ENCODE results near the gene ADH1B. TPM values are rescaled to one million over a fixed set of nuclear protein-coding genes. Genes with fewer than 3 reads are reported as not detected.

The ADH1B gene
- total RNA-seq, 3 donors from 2014 or later: 631 to 5,080 (median 1,871) TPM

GRCh38 chr4:99339172-99339571 lies 18.0 kb upstream of the ADH1B start:
- Histone ChIP-seq H3K27me3 (no peaks in the 10 kb centered on the region), H3K4me3 (no peak overlapping the region), H3K27ac (no peak overlapping the region), H3K4me1 (no peaks in the 10 kb centered on the region), H3K9me3 (no peaks in the 10 kb centered on the region), H3K36me3 (no peaks in the 10 kb centered on the region)
- TF ChIP-seq POLR2A (IDR thresholded peaks at IDR 0.05): no peak
- TF ChIP-seq, protein P1, sequence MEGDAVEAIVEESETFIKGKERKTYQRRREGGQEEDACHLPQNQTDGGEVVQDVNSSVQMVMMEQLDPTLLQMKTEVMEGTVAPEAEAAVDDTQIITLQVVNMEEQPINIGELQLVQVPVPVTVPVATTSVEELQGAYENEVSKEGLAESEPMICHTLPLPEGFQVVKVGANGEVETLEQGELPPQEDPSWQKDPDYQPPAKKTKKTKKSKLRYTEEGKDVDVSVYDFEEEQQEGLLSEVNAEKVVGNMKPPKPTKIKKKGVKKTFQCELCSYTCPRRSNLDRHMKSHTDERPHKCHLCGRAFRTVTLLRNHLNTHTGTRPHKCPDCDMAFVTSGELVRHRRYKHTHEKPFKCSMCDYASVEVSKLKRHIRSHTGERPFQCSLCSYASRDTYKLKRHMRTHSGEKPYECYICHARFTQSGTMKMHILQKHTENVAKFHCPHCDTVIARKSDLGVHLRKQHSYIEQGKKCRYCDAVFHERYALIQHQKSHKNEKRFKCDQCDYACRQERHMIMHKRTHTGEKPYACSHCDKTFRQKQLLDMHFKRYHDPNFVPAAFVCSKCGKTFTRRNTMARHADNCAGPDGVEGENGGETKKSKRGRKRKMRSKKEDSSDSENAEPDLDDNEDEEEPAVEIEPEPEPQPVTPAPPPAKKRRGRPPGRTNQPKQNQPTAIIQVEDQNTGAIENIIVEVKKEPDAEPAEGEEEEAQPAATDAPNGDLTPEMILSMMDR (IDR thresholded peaks at IDR 0.05): no peak
- TF ChIP-seq POLR2AphosphoS5 (IDR thresholded peaks at IDR 0.05): no peak
- DNase-seq (ENCODE audit: low spot score in 2 of 2): no peak
- intact Hi-C loops (cut with DNase I; ENCODE audit: low total_unique reads): no loop called here

- intact Hi-C loops (cut with DNase I; ENCODE audit: low total_unique reads): no loop called here
- Histone ChIP-seq H3K27ac (no peak overlapping the region), H3K9me3 (no peaks in the 10 kb centered on the region), H3K4me1 (no peaks in the 10 kb centered on the region), H3K4me3 (no peak overlapping the region), H3K27me3 (no peaks in the 10 kb centered on the region), H3K36me3 (no peaks in the 10 kb centered on the region)
- no peak for DNase-seq (ENCODE audit: low spot score in 2 of 2)
- TF ChIP-seq POLR2AphosphoS5 (IDR thresholded peaks at IDR 0.05) (no peak), POLR2A (IDR thresholded peaks at IDR 0.05) (no peak)
- TF ChIP-seq, protein P1 (IDR thresholded peaks at IDR 0.05): no peak
These were observed 15.4 kb upstream of the ADH1B start for GRCh38 chr4:99336553-99336952.

DNA sequence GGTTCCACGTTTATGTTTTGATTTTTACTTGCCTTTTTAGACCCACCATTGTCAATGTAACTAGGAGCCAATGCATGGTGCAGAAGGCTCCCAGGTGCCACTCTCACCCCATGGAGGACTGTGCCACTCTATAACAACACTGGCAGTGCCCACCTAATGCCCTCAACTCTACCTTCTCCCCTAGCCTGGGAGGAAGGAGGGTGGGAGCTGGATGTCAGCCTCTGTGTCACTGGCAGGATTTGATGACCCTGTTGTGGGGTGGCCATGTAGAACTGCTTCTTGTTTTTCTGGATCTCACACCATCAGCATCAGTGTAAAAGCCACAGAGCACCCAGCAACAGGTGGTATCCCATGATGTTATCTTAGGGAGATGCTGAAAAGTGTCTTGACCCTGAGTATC lies 13.7 kb upstream of the ADH1B start:
- Histone ChIP-seq H3K4me3 (no peak overlapping the region), H3K27me3 (no peaks in the 10 kb centered on the region), H3K36me3 (no peaks in the 10 kb centered on the region), H3K4me1 (no peaks in the 10 kb centered on the region), H3K27ac (no peak overlapping the region), H3K9me3 (no peaks in the 10 kb centered on the region)
- intact Hi-C loops (cut with DNase I; ENCODE audit: low total_unique reads): no loop called here
- TF ChIP-seq POLR2A (IDR thresholded peaks at IDR 0.05) (no peak), POLR2AphosphoS5 (IDR thresholded peaks at IDR 0.05) (no peak)
- TF ChIP-seq, protein P1 (IDR thresholded peaks at IDR 0.05): no peak
- no peak for DNase-seq (ENCODE audit: low spot score in 2 of 2)

DNA sequence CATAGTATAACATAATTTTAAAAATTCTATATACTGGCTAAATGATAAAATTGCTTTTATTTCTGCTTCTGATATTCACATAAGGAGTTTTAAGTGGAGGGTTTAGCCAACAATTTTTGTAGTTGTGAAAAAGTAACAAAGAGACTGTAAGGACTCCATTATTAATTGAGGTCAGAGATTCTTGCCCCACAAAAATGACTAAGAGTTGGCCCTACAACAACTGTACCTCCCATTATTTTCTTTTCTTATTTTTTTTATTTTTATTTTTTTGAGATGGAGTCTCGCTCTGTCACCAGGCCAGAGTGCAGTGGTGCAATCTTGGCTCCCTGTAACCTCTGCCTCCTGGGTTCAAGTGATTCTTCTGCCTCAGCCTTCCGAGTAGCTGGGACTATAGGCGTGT lies 9.4 kb upstream of the ADH1B start:
- Histone ChIP-seq H3K4me1 (no peaks in the 10 kb centered on the region), H3K4me3 (no peak overlapping the region), H3K36me3 (no peaks in the 10 kb centered on the region), H3K27ac (no peak overlapping the region), H3K27me3 (no peaks in the 10 kb centered on the region), H3K9me3 (no peaks in the 10 kb centered on the region)
- intact Hi-C loops (cut with DNase I; ENCODE audit: low total_unique reads): no loop called here
- no peak for DNase-seq (ENCODE audit: low spot score in 2 of 2)
- TF ChIP-seq POLR2A (IDR thresholded peaks at IDR 0.05) (no peak), POLR2AphosphoS5 (IDR thresholded peaks at IDR 0.05) (no peak)
- TF ChIP-seq, protein P1 (IDR thresholded peaks at IDR 0.05): no peak

- Histone ChIP-seq H3K9me3 (no peaks in the 10 kb centered on the region), H3K36me3 (no peaks in the 10 kb centered on the region), H3K4me3 (no peak overlapping the region), H3K27me3 (no peaks in the 10 kb centered on the region), H3K4me1 (no peaks in the 10 kb centered on the region), H3K27ac (no peak overlapping the region)
- no peak for DNase-seq (ENCODE audit: low spot score in 2 of 2)
- intact Hi-C loops (cut with DNase I; ENCODE audit: low total_unique reads): no loop called here
- TF ChIP-seq, protein P1 (IDR thresholded peaks at IDR 0.05): no peak
- TF ChIP-seq POLR2A (IDR thresholded peaks at IDR 0.05) (no peak), POLR2AphosphoS5 (IDR thresholded peaks at IDR 0.05) (no peak)
These were observed 8.7 kb upstream of the ADH1B start for GRCh38 chr4:99329876-99330275.
